Neural progenitor cell (in vitro differentiated cells): ENCODE results near the gene ERVMER34-1.

Experiments
- EZH2 ChIP-seq: fragments of 200-600 bp; sonication (generic); IDR thresholded peaks from 2 replicates; pipeline ENCODE4 v1.6.1; 2017; ENCODE audit warnings: antibody characterized with exemption, mild to moderate bottlenecking, moderate library complexity
- EZH2phosphoT487 ChIP-seq: fragments of 200-600 bp; sonication (generic); IDR thresholded peaks from 2 replicates; pipeline ENCODE4 v1.6.1; 2017; ENCODE audit warnings: antibody characterized with exemption
- TF ChIP-seq, protein P1 (sequence below): fragments of 200-600 bp; sonication (generic); IDR thresholded peaks from 2 replicates; pipeline ENCODE4 v1.5.1; 2017; ENCODE audit warnings: antibody characterized with exemption, mild to moderate bottlenecking

DNA sequence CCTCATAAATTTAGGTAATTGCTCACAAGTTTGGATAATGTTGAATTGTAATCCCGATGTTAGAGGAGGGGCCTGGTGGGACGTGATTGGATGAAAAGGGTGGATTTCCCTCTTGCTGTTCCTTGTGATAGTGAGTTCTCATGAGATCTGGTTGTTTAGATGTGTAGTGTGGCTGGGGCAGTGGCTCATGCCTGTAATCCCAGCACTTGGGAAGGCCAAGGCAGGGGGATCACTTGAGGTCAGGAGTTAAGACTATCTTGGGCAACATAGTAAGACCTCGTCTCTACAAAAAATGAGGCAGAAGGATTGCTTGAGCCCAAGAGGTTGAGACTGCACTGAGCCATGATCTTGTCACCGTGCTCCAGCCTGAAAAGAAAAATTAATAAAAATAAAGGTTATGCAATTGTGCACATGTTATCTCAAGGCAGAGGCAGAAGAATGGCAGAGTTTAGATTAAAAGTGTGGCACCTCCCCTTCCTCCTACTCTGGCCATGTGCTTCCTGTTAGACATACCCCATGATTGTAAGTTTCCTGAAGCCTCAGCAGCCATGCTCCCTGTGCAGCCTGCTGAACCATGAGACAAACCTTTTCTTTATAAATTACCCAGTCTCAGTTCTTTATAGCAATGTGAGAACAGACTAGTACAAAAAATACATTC is 36.5 kb downstream of the ERVMER34-1 start:
- TF ChIP-seq, protein P1, sequence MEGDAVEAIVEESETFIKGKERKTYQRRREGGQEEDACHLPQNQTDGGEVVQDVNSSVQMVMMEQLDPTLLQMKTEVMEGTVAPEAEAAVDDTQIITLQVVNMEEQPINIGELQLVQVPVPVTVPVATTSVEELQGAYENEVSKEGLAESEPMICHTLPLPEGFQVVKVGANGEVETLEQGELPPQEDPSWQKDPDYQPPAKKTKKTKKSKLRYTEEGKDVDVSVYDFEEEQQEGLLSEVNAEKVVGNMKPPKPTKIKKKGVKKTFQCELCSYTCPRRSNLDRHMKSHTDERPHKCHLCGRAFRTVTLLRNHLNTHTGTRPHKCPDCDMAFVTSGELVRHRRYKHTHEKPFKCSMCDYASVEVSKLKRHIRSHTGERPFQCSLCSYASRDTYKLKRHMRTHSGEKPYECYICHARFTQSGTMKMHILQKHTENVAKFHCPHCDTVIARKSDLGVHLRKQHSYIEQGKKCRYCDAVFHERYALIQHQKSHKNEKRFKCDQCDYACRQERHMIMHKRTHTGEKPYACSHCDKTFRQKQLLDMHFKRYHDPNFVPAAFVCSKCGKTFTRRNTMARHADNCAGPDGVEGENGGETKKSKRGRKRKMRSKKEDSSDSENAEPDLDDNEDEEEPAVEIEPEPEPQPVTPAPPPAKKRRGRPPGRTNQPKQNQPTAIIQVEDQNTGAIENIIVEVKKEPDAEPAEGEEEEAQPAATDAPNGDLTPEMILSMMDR = no peak
- TF ChIP-seq EZH2 (no peak), EZH2phosphoT487 (no peak)
